ENCODE results near the gene MNX1.

The MNX1 gene

DNA sequence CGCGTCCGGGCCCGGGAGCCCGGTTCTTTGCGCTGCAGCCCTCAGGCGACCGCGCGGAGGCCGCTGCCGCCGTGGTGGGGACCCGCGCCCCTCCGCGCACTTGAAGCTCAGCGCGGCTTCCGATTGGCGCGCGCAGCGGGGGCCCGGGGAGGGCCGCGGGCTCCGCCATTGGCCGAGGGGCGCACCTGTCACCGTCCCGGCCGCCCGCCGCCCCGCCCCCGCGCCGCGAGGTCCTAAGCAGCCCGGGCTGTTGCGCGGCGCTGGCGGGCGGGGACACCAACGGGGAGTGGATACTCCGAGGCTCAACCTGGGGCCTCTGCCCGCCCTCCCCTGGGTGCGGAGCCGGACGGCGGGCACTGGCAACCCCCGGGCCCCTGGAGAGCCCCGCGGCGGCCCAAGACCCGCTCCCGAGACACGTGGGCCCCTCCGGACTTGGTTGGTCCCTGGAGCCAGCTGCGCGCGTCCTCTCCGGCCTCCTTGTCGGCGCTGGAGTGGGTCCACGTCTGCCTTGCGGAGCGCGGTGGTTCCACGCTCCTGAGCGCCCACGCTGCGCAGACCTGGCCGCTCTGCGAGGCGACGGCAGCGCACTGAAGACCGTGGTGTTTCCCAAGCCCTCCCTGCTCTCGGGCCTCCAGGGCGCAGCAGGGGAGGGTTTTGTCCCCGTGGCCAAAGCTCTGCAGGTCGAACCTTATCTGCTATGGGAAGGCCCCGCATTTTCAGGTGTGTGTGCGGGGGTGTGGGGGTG, at the start of gene MNX1:
Gene MNX1, minus strand, starts transcription at position 76 of the 745 bp plus-strand sequence. CDS start 313 bp downstream, outside the sequence.
- DNase-seq, result peak; percentile 71

DNA sequence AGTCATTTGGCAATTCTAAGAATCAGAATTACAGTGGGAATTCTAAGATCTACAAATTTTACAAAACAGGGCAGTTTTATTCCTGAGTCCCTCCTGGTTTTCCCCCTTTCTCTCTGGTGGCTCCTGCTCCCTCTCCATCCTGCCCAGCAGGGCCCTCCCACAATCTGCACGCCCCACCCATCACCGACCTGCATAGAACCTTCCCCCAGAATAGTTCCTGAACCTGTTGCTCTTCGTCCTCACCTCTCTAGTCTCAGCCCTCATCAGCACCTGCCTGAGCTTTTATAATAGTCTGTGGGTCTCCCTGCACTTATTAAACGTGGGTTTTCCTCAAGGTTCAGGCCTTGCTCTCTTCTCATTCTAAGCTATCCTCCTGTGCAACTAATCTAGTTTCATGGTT, 49.1 kb upstream of the MNX1 start:
- no peak for DNase-seq

DNA sequence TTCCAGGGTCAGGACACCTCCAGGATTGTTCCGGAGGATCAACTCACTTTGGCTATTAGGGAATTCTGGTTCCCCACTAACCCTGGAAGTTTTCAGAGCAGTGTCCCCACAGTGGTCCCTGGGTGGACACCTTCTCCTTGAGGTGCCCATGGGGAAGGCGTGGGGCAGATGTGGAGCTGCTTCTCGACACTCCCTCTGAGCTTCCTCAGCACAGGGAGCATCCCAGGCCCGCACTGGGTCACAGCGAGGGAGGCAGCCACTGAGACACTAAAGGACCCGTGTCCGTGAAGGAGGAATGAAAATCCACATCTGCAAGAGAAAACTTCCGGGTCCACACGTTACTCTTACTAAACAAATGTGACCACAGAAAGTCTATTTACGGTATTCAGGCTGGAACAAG, 48.2 kb upstream of the MNX1 start:
- DNase-seq, result no peak

DNA sequence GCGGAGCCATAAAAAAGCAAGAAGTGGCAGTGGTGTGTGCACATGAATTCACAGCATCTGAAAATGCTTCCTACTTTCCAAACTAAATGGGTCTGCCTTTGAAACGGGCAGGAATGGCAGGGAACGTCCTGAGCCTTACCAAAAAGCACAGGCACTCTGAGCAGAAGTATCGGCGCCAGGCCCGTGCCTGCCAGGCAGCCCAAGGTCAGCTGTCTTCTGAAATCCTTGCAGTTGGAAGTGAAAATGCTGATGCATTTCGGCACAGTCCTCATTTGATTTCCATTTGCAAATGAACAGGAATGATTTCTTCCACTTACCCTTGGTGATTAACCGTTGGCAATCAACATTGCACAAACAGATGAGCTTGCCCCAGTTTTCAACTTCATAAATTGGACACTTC, 47.6 kb upstream of the MNX1 start:
- DNase-seq, result no peak

DNA sequence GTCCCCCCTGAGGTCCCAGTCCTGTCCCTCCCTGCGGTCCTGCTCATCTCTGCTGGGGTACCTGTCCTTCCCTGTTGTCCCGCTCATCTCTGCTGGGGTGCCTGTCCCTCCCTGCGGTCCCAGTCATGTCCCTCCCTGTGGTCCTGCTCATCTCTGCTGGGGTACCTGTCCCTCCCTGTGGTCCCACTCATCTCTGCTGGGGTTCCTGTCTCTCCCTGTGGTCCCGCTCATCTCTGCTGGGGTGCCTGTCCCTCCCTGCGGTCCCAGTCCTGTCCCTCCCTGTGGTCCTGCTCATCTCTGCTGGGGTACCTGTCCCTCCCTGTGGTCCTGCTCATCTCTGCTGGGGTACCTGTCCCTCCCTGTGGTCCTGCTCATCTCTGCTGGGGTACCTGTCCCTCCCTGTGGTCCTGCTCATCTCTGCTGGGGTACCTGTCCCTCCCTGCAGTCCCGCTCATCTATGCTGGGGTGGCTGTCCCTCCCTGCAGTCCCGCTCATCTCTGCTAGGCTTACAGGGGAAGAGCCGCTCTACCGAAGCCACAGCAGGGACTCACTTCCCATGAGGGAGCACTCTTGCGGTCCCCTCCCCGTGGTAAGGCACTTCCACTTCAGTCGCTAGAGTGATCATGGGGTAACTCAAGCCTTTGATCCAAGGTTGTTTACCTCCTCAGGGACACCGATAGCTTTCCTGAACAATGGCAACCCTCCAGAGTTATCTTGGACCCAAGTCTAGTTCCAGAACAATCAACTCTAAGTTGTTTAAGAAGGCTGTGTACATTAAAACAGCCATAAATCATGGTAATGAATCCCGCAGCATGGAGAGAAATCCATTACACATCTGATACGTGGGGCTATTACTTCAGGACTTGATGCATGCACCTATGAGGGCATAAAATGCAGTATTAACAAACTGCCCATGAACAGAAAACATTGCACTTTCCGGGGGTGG, 46.8 kb upstream of the MNX1 start:
- DNase-seq, result no peak

DNA sequence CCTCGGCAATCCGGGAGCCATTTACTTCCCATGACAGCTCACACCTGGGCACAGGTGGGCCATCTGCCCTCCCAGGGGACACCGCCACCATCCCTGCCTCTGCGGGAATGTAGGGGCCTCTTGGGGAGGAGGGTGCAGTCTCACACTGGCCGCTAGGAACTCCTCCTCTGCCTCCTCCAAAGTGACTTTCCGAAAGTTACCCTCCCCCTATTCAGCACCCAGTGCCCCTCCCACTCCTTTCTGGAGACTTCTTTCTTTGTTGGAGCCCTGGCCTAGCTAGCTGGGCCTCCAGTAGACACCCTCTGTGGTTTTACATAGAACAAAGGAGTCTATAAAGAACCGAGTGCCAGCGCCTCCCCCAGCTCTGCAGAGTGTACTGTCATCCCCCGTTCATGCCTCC, 45.8 kb upstream of the MNX1 start:
- DNase-seq, result no peak

DNA sequence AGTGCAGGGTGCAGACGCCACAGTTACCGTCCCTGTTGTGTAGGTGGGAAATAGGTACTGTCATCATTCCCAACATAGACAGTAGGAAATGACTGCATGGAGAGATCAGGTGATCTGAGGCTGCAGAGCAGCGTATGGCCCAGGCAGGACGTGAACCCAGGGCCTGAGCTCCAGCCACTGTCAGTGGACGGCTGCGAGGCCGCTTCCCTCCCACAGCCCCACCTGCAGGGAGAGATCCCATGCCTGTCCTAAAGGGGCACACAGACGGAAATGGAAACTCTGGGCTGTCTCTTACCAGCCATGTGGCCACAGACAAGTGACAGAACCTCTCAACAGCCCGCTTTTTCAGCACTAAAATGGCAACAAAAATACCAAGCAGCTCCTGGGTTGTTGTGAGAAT, 44.5 kb upstream of the MNX1 start:
- no peak for DNase-seq

DNA sequence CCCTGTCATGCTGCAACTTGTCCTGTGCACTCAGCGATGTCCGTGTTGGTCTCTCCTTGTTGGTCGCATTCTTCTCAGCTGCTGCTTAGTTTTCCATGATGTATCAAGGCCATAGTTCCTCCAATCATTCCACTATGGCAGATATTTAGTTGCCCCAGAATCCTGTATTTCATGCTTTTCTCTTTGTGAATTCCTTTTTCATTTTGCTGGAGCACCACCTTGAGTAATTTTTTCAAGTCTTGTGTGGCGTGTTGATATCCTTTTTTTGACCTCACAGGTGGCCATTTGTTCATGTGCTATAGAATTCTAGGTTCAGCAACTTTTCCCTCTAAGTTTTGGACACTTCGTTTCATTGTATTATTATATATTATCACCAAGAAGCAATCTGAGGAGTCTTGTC, 42.7 kb upstream of the MNX1 start:
- no peak for DNase-seq

DNA sequence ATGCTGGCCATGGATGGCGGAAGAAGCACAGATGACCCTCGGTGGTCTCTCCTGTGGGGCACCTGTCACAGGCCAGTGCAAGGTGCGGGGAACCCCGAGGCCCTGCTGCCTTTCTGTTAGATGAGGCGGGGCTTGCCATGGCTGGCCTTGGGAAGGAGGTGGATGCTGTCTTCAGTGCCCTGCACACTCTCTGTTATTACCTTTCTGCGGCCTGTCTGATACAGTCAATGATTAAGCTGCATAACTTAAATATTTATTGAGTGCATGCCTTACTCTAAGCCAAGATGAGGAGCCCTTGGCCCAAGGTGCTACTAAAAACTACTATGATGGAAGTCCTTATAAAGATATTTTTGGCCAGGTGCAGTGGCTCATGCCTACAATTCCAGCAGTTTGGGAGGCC, 36.7 kb upstream of the MNX1 start:
- no peak for DNase-seq

DNA sequence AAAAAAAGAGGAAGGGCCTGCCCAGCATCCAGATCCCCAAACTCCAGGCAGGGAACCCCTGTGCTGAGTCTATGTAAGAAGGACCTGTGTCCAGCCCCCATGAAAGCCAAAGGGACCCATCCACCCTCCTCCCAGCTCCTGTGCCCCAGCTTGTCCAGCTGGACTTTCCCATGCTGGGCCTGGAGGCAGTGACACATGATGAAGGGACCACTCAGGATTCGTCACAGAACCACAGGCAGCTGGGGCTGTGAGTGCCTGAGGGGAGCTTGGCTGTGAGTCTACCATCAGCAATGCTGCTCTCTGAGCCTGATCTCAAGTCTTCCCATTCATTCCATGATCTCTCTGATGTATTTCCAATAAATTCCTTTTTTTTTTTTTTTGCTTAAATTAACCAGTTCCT, 36.2 kb upstream of the MNX1 start:
- no peak for DNase-seq

DNA sequence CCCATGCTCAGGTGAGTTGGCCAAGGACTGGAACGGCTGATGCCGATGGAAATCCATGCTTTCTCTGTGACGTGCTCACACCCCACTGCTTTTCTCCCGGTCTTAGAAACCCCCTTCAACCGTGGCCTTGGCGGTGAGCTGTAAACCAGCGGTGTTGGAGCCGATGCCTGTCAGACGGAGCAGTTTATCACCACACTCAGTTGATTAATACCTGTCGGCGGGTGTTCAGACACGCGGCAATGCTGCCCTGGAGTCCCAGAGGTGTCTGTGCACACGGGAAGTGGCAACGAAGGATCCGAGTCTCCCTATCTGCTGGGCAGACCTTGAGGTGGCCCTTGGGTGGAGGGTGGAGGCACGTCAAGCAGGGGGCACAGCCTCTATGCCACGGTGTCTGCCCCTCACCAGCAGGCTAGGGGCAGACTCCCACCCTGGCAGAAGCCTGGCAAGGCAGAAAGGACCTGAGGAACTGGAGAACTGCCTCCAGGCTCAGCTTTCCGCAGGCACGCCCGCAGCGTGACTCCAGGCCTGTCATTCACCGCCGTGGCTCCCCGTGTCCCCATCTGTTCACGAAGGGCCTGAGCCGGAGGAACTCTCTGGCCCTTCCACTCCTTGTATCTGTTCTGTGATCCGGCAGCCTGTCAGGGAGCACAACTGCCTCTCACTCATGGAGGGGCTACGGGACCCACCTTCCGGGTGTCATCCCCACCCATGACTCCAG, 34.6 kb upstream of the MNX1 start:
- no peak for DNase-seq

DNA sequence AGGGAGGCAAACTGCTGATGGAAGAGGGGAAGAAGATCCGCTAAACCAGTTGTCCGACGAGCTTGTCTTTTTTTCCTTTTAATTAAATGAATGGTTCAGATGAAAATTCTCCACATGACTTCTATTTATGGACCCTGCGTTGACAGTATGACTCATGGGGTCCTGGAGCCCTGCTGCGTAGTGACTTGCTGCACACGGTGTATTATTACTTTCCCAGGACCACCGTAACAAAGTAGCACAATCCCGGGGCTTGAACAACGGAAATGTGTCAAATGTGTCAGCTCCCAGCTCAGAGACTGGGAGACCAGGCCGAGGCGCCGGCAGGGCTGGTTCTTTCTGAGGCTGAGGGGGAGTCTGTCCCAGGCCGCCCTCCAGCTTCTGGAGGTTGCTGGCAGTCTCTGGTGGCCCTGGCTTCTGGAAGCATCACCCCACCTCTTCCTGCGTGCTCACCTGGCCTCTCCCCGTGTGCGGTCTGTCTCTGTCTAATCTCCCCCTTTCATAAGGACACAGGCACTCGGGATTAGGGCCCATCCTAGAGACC, 33.8 kb upstream of the MNX1 start:
- no peak for DNase-seq

DNA sequence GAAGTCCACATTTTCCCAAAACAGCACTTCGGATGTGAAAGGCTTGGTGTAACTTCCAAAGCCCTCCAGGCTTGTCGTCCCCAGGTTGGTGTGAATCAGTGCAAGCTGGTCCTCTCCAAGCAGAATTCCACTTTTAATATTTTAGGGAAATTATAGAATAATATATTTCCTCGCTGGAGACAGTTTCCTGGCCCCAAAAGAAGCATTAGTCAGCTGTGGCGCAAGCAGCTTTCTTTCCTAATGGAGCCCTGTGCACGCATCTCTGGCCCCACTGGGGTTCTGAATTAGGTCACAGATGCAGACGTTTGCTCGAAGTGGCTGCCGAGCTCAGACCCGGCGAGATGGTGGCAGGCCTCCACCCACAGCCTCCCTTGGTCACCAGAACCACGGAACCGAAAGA, 33.3 kb upstream of the MNX1 start:
- no peak for DNase-seq

DNA sequence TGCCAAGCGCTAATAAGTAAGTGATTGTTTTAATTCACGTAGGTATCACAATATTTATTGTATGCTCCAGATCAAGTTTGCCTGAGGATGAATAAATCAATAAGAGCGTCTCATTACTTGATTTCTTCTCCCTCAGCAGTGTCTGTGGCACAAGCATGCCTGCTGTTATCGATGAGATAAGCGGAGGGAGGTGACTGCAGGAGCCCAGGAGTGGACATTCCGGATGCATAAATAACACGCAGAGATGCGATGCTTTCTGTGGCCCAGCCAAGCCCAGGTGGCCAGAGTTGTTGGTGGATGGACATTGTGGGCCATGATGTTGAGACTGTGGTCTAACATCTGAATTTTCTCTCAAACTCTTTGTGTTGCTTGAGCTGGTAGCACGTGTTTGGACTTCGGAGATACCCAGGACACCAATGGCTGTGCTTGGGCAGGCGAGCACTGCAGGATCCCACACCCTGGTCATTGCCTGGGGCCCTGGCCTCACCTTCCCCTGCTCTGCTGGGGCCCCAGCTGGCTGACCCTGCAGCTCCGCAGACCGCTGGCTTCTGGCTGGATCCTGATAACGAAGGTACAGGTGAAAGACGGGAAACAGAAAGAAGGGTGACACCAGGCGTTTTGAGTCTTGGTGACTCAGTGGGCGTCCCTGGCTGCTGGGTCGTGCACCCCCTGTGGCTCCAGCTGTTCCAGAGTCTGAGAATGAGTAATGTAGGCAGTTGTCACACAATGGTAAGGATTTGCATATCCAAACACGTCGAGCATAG, 31.2 kb upstream of the MNX1 start:
- DNase-seq, result no peak

DNA sequence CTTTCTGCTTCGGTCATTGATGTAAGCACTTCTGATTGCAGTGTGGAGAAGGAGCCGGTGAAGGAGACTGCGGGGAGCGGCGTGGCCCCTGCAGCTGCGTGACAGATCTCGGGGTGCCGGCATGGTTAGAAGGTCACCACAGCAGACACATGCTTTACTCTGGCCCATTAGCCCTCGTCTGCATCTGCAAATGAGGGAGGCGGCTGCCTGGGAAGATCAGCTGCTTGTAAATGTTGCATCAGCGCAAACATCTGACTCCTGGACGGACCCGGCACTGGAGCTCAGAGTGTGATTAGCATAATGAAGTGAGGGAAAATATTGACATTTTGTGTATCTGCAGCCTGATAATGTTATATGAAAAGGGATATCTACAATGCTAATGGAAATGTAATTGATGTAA, 30.5 kb upstream of the MNX1 start:
- DNase-seq, result no peak

DNA sequence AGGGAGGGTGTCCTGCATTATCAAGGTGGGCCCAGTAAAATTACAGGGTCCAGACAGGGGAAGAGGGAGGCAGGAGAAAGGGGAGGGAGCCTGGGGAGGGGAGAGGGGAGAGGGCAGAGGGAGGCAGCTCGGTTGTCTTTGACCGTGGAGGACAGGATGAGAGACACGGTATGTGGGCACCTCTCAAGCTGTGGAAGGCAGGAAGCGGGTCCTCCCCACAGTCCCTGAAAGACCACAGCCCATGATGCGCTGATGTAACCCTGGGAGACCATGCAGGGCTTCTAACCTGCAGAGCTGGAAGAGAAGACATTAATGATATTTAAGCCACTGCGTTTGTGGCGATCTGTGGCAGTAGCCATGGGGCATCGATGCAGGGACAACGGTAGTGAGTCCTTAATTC, 27.2 kb upstream of the MNX1 start:
- no peak for DNase-seq

DNA sequence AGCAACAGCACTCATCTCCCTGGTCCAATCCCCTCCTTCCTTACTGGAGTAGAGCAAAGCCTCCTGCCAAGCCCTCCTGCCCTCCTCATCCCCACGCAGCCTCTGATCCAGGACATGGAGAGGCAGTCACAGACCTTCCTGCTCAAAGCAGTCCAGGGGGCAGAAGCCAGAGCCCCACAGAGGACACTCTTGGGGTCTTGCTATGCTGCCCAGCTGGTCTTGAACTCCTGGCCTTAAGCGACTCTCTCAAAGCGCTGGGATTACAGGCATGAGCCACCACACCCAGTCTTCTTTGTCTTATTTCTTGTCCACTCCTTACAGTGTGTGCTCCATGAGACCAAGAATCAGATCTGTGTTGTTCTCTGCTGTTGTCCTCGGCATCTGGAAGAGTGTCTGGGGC, 26.6 kb upstream of the MNX1 start:
- no peak for DNase-seq

DNA sequence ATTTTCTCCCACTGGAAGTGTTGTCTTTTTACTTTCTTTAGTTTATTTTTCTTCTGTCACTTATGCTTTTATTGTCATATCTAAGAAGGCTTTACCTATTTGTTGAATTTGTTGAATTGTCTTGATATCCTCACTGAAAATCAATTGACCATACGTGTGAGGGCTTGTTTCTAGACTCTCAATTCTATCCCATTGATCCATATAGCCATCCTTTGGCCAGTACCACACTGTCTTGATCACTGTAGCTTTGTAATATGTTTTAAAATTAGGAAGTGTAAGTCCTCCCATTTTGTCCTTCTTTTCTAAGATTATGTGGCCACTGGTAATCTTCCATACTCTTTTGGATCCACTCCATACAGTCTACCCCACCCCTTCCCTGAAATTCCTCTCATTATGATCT, 25.5 kb upstream of the MNX1 start:
- DNase-seq, result no peak

DNA sequence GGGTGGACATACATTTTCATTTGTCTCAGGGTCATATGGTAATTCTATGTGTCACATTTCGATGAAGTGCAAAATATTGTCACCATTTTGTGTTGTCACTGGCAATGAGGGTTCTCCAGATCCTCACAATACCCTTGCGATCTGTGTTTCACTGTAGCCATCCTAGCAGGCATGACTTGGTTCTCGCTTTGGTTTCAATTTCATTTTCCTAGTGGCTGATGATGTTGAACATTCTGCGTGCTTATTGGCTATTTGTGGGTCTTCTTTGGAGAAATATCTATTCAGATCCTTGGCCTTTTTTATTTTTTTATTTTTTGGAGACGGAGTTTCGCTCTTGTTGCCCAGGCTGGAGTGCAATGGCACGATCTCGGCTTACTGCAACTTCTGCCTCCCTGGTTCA, 24.8 kb upstream of the MNX1 start:
- no peak for DNase-seq

DNA sequence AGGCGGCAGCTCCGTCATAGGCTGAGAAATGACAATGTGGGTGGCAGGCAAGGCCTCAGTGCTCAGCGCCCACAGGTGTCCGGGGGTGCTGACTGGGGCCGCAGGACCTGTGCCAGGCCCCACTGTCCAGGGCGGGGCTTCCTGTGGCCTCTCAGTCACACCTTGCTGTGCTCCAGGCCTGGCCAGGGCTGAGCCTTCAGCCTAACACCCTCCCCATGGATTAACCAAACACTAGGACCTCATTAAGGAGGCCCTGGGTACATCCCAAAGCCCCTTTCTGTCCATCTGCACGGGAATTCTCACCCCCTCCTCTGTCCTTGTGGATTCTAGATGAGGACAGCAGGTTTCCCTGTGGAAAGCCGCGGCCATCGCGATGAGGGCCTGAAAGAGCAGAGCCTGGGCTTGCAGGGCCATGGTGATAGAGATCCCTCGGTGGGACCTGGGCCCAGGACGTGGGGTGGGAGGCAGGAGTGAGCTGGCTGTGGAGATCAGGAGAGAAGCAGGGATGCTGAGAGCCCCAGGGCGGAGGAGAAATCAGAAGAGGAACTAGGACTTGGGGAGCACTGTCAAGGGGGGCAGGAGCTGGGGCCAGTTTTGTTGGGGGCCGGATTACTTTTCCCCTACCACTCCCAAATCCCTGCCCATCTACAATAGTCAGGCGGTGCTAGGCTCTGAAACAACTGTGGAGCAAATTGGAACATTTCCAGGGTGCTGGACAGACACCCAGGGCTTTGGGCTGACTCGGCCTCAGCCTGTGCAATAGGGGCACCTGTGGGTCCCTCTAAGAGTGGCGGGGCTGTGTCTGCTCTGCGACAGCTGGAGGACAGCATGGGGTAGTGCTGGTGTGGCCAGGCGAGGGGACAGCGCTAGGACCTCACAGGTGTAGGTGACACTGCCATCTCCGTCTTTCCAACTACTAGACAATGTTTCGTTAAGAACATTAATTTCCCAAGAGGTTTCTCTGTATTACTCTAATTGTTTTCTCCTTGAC, 23.3 kb upstream of the MNX1 start:
- no peak for DNase-seq

Data from stimulated activated CD4-positive, alpha-beta T cell treated with anti-CD3 and anti-CD28 coated beads, Interleukin-15, amount 100 ng/mL, for 24 hours (primary cell).